SU-DHL-6 (cell line): ENCODE data around the gene PPP2R5B.

Experiments
- H2AFZ ChIP-seq: fragments of 200-600 bp; sonication (generic); 2 replicates; pipeline ENCODE4 v1.6.1; 2014; ENCODE audit warnings: low read depth, mild to moderate bottlenecking, moderate library complexity, mixed read lengths, antibody characterized with exemption, low read length; ENCODE audit not compliant: severe bottlenecking
- H3F3A ChIP-seq: fragments of 200-600 bp; shearing (Covaris generic); 2 replicates; pipeline ENCODE4 v1.6.0; 2016; ENCODE audit warnings: antibody characterized with exemption, mild to moderate bottlenecking; ENCODE audit not compliant: insufficient read depth
- H3K27ac ChIP-seq: fragments of 200-600 bp; sonication (generic); 2 replicates; pipeline ENCODE4 v1.5.1; 2016; ENCODE audit warnings: low read depth, mild to moderate bottlenecking, low read length, moderate library complexity, mixed read lengths
- H3K27me3 ChIP-seq: fragments of 200-600 bp; sonication (generic), shearing (Covaris generic); 2 replicates; pipeline ENCODE4 v1.6.0; 2014; ENCODE audit warnings: mild to moderate bottlenecking, low read length
- H3K36me3 ChIP-seq: fragments of 200-600 bp; sonication (generic); 2 replicates; pipeline ENCODE4 v1.6.1; 2014; ENCODE audit warnings: mild to moderate bottlenecking, low read length, mixed read lengths
- H3K4me2 ChIP-seq: fragments of 300-600, 200-600 bp; shearing (Covaris generic), sonication (generic); 2 replicates; pipeline ENCODE4 v1.6.0; 2014; ENCODE audit warnings: low read length, low read depth, mild to moderate bottlenecking; ENCODE audit not compliant: poor library complexity, severe bottlenecking
- H3K4me3 ChIP-seq: fragments of 200-600 bp; sonication (generic); 2 replicates; pipeline ENCODE4 v1.5.1; 2014; ENCODE audit warnings: antibody characterized with exemption, low read length, mild to moderate bottlenecking, mixed read lengths; ENCODE audit not compliant: insufficient read depth, poor library complexity, severe bottlenecking
- H3K79me2 ChIP-seq: fragments of 200-600 bp; sonication (generic); 2 replicates; pipeline ENCODE4 v1.6.1; 2014; ENCODE audit warnings: mild to moderate bottlenecking, low read length, moderate library complexity; ENCODE audit not compliant: insufficient read depth
- H3K9ac ChIP-seq: fragments of 200-600 bp; sonication (generic); 2 replicates; pipeline ENCODE4 v1.7.0; 2014; ENCODE audit warnings: mild to moderate bottlenecking, low read length
- H3K9me2 ChIP-seq: fragments of 200-600 bp; sonication (generic); replicated peaks from 2 replicates; pipeline ENCODE4 v1.6.1; 2014; ENCODE audit warnings: low read length; ENCODE audit not compliant: insufficient read depth
- H3K9me3 ChIP-seq: fragments of 200-600 bp; sonication (generic); 2 replicates; pipeline ENCODE4 v1.6.1; 2014; ENCODE audit warnings: low read length, mixed read lengths; ENCODE audit not compliant: insufficient read depth
- H4K20me1 ChIP-seq: fragments of 200-600 bp; sonication (generic); 2 replicates; pipeline ENCODE4 v1.6.1; 2014; ENCODE audit warnings: low read depth, mild to moderate bottlenecking, antibody characterized with exemption, low read length, moderate library complexity, mixed read lengths
- EZH2phosphoT487 ChIP-seq: fragments of 200-600 bp; sonication (generic), shearing (Covaris generic); conservative IDR thresholded peaks from 2 replicates; pipeline ENCODE4 v1.6.1; 2018; ENCODE audit warnings: mild to moderate bottlenecking, antibody characterized with exemption, low read length, moderate library complexity, mixed read lengths
- TF ChIP-seq, protein P1 (sequence below): fragments of 200-600 bp; sonication (generic); IDR thresholded peaks from one replicate; pipeline ENCODE4 v1.5.1; 2017; ENCODE audit warnings: antibody characterized with exemption, mild to moderate bottlenecking, low read length, moderate library complexity; ENCODE audit not compliant: insufficient read depth, poor library complexity, severe bottlenecking

PPP2R5B gene

GRCh38 chr11:64911689-64912088, 12.8 kb upstream of the PPP2R5B start:
- no peak for TF ChIP-seq EZH2phosphoT487
- TF ChIP-seq, protein P1, sequence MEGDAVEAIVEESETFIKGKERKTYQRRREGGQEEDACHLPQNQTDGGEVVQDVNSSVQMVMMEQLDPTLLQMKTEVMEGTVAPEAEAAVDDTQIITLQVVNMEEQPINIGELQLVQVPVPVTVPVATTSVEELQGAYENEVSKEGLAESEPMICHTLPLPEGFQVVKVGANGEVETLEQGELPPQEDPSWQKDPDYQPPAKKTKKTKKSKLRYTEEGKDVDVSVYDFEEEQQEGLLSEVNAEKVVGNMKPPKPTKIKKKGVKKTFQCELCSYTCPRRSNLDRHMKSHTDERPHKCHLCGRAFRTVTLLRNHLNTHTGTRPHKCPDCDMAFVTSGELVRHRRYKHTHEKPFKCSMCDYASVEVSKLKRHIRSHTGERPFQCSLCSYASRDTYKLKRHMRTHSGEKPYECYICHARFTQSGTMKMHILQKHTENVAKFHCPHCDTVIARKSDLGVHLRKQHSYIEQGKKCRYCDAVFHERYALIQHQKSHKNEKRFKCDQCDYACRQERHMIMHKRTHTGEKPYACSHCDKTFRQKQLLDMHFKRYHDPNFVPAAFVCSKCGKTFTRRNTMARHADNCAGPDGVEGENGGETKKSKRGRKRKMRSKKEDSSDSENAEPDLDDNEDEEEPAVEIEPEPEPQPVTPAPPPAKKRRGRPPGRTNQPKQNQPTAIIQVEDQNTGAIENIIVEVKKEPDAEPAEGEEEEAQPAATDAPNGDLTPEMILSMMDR = no peak
- Histone ChIP-seq H4K20me1 (no peaks in the 10 kb centered on the region), H3K9me2 (no peaks in the 10 kb centered on the region), H3K27ac (no peak overlapping the region), H3K27me3 (no peaks in the 10 kb centered on the region), H3K9ac (no peak overlapping the region), H3K4me3 (no peak overlapping the region), H3K36me3 (no peaks in the 10 kb centered on the region), H3K9me3 (no peaks in the 10 kb centered on the region), H2AFZ (no peak overlapping the region), H3K79me2 (peaks cover 9% of the 10 kb centered on the region; the same call in 1 of the 2 replicates), H3F3A (no peaks in the 10 kb centered on the region), H3K4me2 (no peak overlapping the region)

DNA sequence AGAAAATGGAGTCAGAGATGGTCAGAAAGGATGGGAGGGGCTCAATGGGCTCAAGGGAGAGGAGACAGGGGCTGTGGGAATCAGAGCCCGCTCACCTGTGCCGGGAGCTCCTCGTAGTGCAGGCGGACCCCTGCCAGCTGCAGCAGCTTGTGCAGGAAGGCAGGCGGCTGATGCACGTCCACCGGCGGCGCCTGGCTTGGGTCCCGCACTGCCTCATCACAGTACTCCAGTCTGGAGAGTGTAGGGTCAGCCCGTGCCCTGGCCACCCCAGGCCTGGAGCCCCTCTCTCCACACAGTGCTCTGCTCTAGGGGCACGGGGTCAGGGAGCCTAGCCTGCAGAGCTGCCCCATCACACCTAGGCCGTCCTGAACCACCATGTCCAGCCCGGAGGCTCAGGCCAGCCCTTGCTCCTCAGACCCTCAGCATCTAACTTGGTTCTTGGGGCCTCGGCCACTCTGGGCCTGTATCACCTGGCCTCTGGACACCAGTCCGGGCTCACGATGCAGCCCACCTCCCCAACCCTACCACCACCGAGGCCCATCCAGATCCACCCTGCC, 11.2 kb upstream of the PPP2R5B start:
- Histone ChIP-seq H3K27ac (no peak overlapping the region), H3K9ac (no peak overlapping the region), H3K4me3 (no peak overlapping the region), H3F3A (peaks cover 6% of the 10 kb centered on the region), H3K36me3 (no peaks in the 10 kb centered on the region), H4K20me1 (no peaks in the 10 kb centered on the region), H3K4me2 (no peak overlapping the region), H3K9me2 (no peaks in the 10 kb centered on the region), H3K79me2 (peaks cover 10% of the 10 kb centered on the region; the same call in 1 of the 2 replicates), H2AFZ (no peak overlapping the region), H3K9me3 (no peaks in the 10 kb centered on the region), H3K27me3 (no peaks in the 10 kb centered on the region)
- no peak for TF ChIP-seq EZH2phosphoT487
- TF ChIP-seq, protein P1 = no peak

DNA sequence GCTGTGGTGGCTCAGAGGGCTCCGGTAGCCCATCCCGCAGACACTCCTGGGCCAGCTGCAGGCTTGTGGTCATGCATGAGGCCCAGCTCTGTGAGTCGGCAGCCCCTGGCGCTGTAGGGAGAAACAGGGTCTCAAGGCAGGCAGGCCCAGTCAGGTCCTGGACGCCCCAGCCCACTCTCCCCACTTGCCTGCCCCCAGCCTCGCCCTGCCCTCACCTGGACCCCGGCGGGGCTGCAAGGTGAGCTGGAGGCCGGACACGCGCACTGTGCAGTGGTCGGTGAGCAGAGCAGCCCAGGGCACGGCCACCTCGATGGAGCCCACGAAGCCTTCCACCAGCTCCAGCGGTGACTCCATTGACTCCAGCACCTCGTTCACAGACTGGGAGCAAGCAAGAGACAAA, 10.4 kb upstream of the PPP2R5B start:
- Histone ChIP-seq H3K9me2 (no peaks in the 10 kb centered on the region), H3K9me3 (no peaks in the 10 kb centered on the region), H3K79me2 (peaks cover 10% of the 10 kb centered on the region; the same call in 1 of the 2 replicates), H3K27me3 (no peaks in the 10 kb centered on the region), H3K36me3 (no peaks in the 10 kb centered on the region), H3F3A (peaks cover 6% of the 10 kb centered on the region), H3K27ac (no peak overlapping the region), H4K20me1 (no peaks in the 10 kb centered on the region), H3K4me3 (no peak overlapping the region), H3K4me2 (no peak overlapping the region), H2AFZ (no peak overlapping the region), H3K9ac (no peak overlapping the region)
- TF ChIP-seq, protein P1 = no peak
- no peak for TF ChIP-seq EZH2phosphoT487
